Transverse colon (tissue), 4 donors: ENCODE data around the gene GSC2. TPM values are rescaled to one million over a fixed set of nuclear protein-coding genes. Genes with fewer than 3 reads are reported as not detected.

Experiments
- DNase-seq: peaks from one replicate; pipeline ENCODE4 v3.0.0-alpha.2; 2019
- H3K27ac ChIP-seq, 4 donors: fragments of 200-600 bp; sonication (generic); 2 replicates each; pipeline ENCODE4 v1.5.1; 2016 to 2018; ENCODE audit warnings: inconsistent platforms in 4 of 4
- H3K27me3 ChIP-seq: fragments of 200-600 bp; sonication (generic); 2 replicates; pipeline ENCODE4 v1.5.1; 2017; ENCODE audit warnings: inconsistent platforms
- H3K36me3 ChIP-seq, 4 donors: fragments of 200-600 bp; sonication (generic); 2 replicates each; pipeline ENCODE4 v1.5.1; 2017 to 2019; ENCODE audit warnings: inconsistent platforms in 4 of 4
- H3K4me1 ChIP-seq, 4 donors: fragments of 200-600 bp; sonication (generic); 2 replicates each; pipeline ENCODE4 v1.5.1; 2017 to 2020; ENCODE audit warnings: inconsistent platforms in 4 of 4
- H3K4me3 ChIP-seq, 4 donors: fragments of 200-600 bp; sonication (generic); 1 replicate in 1 of 4; 2 replicates in 3 of 4; pipeline versions ENCODE4 v1.5.1 to v1.6.1; 2017 to 2019; ENCODE audit warnings: inconsistent platforms in 4 of 4
- H3K9me3 ChIP-seq, 2 donors: fragments of 200-600 bp; sonication (generic); 2 replicates each; pipeline ENCODE4 v1.5.1; 2017 to 2019; ENCODE audit warnings: inconsistent platforms in 2 of 2
- EP300 ChIP-seq: sonication (generic); formaldehyde crosslinking; IDR thresholded peaks from one replicate; pipeline ENCODE4 v1.6.1; 2017; ENCODE audit warnings: antibody characterized with exemption, low read depth
- POLR2A ChIP-seq: fragments of 450-650 bp; IDR thresholded peaks from one replicate; pipeline ENCODE4 v1.6.1; 2016; ENCODE audit warnings: antibody characterized with exemption, mild to moderate bottlenecking, moderate library complexity
- POLR2AphosphoS5 ChIP-seq, 3 donors: sonication (generic); formaldehyde crosslinking; IDR thresholded peaks; one replicate each; pipeline ENCODE4 v1.6.1; 2016; ENCODE audit warnings: antibody characterized with exemption in 3 of 3
- WGBS, 2 donors: methylation state at CpG; one replicate each; pipeline ENCODE4 v1.1.5; 2018; ENCODE audit warnings: low coverage in 1 of 2; 5-methylcytosine and 5-hydroxymethylcytosine counted together
- in situ Hi-C, 4 donors: fragments of 200-750 bp; cut with MboI; loops; one replicate each; pipeline versions ENCODE4 v1.15.0 to v1.15.1; 2017; ENCODE audit warnings: low sequenced_read_pairs in 3 of 4, low pct_ligation_motif_present in 1 of 4, low pct_unique_long_range_greater_than_20kb in 1 of 4
- intact Hi-C: fragments of 100-400 bp; cut with DNase I; formaldehyde crosslinking; loops from one replicate; pipeline ENCODE4 v1.15.1; 2023; ENCODE audit warnings: low total_unique reads
- total RNA-seq, 4 donors: library from RNA; depleted of rRNA; stranded (reverse); fragments of >200 nt; gene quantifications; one replicate each; pipeline ENCODE4 v1.1.0, GENCODE V29; 2016
- TF ChIP-seq, protein P1 (sequence below), 5 experiments: fragments of 200-600 bp in 3 of 5; fragments of 450-650 bp in 2 of 5; sonication (generic) in 3 of 5; IDR thresholded peaks; 1 replicate in 2 of 5; 2 replicates in 3 of 5; pipeline ENCODE4 v1.5.1; 2016 to 2017; ENCODE audit warnings: antibody characterized with exemption in 5 of 5, inconsistent platforms in 3 of 5, mild to moderate bottlenecking in 2 of 5, moderate library complexity in 1 of 5

The GSC2 gene
- total RNA-seq, 4 donors from 2014 or later = not detected

GRCh38 chr22:19111140-19111539 is 39.0 kb downstream of the GSC2 start:
- Histone ChIP-seq H3K27me3 (no peaks in the 10 kb centered on the region), H3K4me1 (peaks cover 14 to 41% (median 23%) of the 10 kb centered on the region in 4 donors), H3K36me3 (no peaks in the 10 kb centered on the region), H3K27ac (no peak overlapping the region), H3K4me3 (no peak overlapping the region), H3K9me3 (no peaks in the 10 kb centered on the region)
- TF ChIP-seq EP300 = no peak
- intact Hi-C loops = no loop called here
- in situ Hi-C loops = no loop called here
- no peak for DNase-seq
- 93% methylated on average over 3 of the region's 3 CpGs; no CpG with 5 or more reads in 1 of the 2 donors for WGBS, 2 donors

GRCh38 chr22:19110646-19111045 is 39.4 kb downstream of the GSC2 start:
- no peak overlapping the region for H3K4me3 ChIP-seq
- no peak for TF ChIP-seq POLR2A
- no peak for TF ChIP-seq EP300
- TF ChIP-seq, protein P1, sequence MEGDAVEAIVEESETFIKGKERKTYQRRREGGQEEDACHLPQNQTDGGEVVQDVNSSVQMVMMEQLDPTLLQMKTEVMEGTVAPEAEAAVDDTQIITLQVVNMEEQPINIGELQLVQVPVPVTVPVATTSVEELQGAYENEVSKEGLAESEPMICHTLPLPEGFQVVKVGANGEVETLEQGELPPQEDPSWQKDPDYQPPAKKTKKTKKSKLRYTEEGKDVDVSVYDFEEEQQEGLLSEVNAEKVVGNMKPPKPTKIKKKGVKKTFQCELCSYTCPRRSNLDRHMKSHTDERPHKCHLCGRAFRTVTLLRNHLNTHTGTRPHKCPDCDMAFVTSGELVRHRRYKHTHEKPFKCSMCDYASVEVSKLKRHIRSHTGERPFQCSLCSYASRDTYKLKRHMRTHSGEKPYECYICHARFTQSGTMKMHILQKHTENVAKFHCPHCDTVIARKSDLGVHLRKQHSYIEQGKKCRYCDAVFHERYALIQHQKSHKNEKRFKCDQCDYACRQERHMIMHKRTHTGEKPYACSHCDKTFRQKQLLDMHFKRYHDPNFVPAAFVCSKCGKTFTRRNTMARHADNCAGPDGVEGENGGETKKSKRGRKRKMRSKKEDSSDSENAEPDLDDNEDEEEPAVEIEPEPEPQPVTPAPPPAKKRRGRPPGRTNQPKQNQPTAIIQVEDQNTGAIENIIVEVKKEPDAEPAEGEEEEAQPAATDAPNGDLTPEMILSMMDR (IDR thresholded peaks at IDR 0.05) = no peak
- no peak for TF ChIP-seq POLR2AphosphoS5 (IDR thresholded peaks at IDR 0.05)
- no peaks in the 10 kb centered on the region for H3K9me3 ChIP-seq
- no peaks in the 10 kb centered on the region for H3K27me3 ChIP-seq
- H3K27ac ChIP-seq = peak overlapping the region in 1 of 4 donors; percentile 49
- in situ Hi-C loops (no loop called here), intact Hi-C loops (no loop called here)
- no peak for DNase-seq
- H3K36me3 ChIP-seq = no peaks in the 10 kb centered on the region
- peaks cover 14 to 46% (median 23%) of the 10 kb centered on the region in 4 donors for H3K4me1 ChIP-seq

GRCh38 chr22:19110064-19110458 is 40.0 kb downstream of the GSC2 start:
- in situ Hi-C loops (no loop called here), intact Hi-C loops (no loop called here)
- no peak for DNase-seq
- H3K36me3 ChIP-seq = no peaks in the 10 kb centered on the region
- H3K4me1 ChIP-seq = peaks cover 14 to 47% (median 23%) of the 10 kb centered on the region in 4 donors
- no peaks in the 10 kb centered on the region for H3K9me3 ChIP-seq
- TF ChIP-seq POLR2AphosphoS5 (IDR thresholded peaks at IDR 0.05) = no peak
- TF ChIP-seq, protein P1 (IDR thresholded peaks at IDR 0.05) = no peak
- TF ChIP-seq EP300 = no peak
- no peak for TF ChIP-seq POLR2A
- WGBS, 2 donors = 25 to 61% methylated on average over 4 of the region's 4 CpGs
- no peaks in the 10 kb centered on the region for H3K27me3 ChIP-seq
- H3K4me3 ChIP-seq = no peak overlapping the region
- H3K27ac ChIP-seq = peak overlapping the region; percentile 32 to 67 (median 54)

- in situ Hi-C loops = no loop called here
- intact Hi-C loops = no loop called here
- Histone ChIP-seq H3K36me3 (no peaks in the 10 kb centered on the region), H3K27ac (peak overlapping the region; percentile 32 to 67 (median 54)), H3K9me3 (no peaks in the 10 kb centered on the region), H3K4me1 (peaks cover 14 to 52% (median 23%) of the 10 kb centered on the region in 4 donors), H3K4me3 (no peak overlapping the region), H3K27me3 (no peaks in the 10 kb centered on the region)
- peak; percentile 52 for DNase-seq
- WGBS, 2 donors = 39 to 40% methylated on average over 5 to 7 of the region's 7 CpGs
- TF ChIP-seq POLR2A = no peak
- TF ChIP-seq, protein P1 (IDR thresholded peaks at IDR 0.05) = no peak
- TF ChIP-seq POLR2AphosphoS5 (IDR thresholded peaks at IDR 0.05) = peak in 2 of 3 donors; percentile 12 to 35
- TF ChIP-seq EP300 = no peak
These were observed 40.7 kb downstream of the GSC2 start for GRCh38 chr22:19109198-19110063.
